Measurements from ENCODE around the gene MSH5.
"Not testable (repeated sequence)": the region's sequence is repeated elsewhere in the genome, so short reads cannot be mapped to it uniquely, and the experiment has no call there.

MSH5 gene

GRCh38 chr6:31801031-31801927 is 61.5 kb downstream of the MSH5 start:
- DNase-seq (ENCODE audit: low read depth in 2 of 2), result not testable (repeated sequence)

- DNase-seq (ENCODE audit: low read depth in 2 of 2), result no peak
Measured at GRCh38 chr6:31805939-31806469, 66.2 kb downstream of the MSH5 start.

GRCh38 chr6:31806470-31807272 is 66.9 kb downstream of the MSH5 start, which contains the start of gene LSM2:
TSS of gene LSM2 (minus strand) at chr6:31806966. CDS start at chr6:31806757, 209 bp downstream.
- DNase-seq (ENCODE audit: low read depth in 2 of 2), result peak; percentile 95 to 98

- not testable (repeated sequence) for DNase-seq (ENCODE audit: low read depth in 2 of 2)
Measured at GRCh38 chr6:31808599-31808998, 68.8 kb downstream of the MSH5 start.

- DNase-seq (ENCODE audit: low read depth in 2 of 2), result no peak
Measured at GRCh38 chr6:31811645-31812044, 71.8 kb downstream of the MSH5 start.

Data from activated CD4-positive, alpha-beta T cell treated with anti-CD3 and anti-CD28 coated beads for 24 hours (primary cell).